SK-N-SH (cell line): ENCODE data around the gene GPC5. TPM values are rescaled to one million over a fixed set of nuclear protein-coding genes. Genes with fewer than 3 reads are reported as not detected.

Experiments used
- CTCF ChIA-PET: fragments of 300-600, 350-600 bp; formaldehyde crosslinking; extraction: SDS; loops from one replicate; lab custom pipeline; 2021; lab: Yijun Ruan, JAX
- POLR2A ChIA-PET: fragments of 350-600 bp; sonication (Branson Sonifier 250); formaldehyde crosslinking; extraction: SDS; loops from one replicate; lab custom pipeline; 2020; ENCODE audit warnings: antibody characterized with exemption, inconsistent platforms; lab: Yijun Ruan, JAX
- DNase-seq: peaks from one replicate; pipeline ENCODE4 v3.0.0; 2012
- H2AFZ ChIP-seq: fragments of 200-600 bp; sonication (generic); 2 replicates; pipeline ENCODE4 v1.8.1; 2016; ENCODE audit warnings: antibody characterized with exemption, mild to moderate bottlenecking, low read depth
- H3F3A ChIP-seq: fragments of 200-600 bp; sonication (generic); replicated peaks from 2 replicates; pipeline ENCODE3; 2016; ENCODE audit warnings: antibody characterized with exemption, mild to moderate bottlenecking; ENCODE audit not compliant: insufficient read depth
- H3K27ac ChIP-seq, 2 experiments: fragments of 200-500 bp in 1 of 2; fragments of 200-600 bp in 1 of 2; sonication (Bioruptor generic) in 1 of 2; sonication (generic), shearing (Covaris generic) in 1 of 2; 2 replicates each; pipeline versions ENCODE4 v1.5.1 to v1.6.1; 2014 to 2016; ENCODE audit warnings: low read depth in 2 of 2, inconsistent platforms in 1 of 2, low read length in 1 of 2, mild to moderate bottlenecking in 1 of 2, mixed read lengths in 1 of 2
- H3K27me3 ChIP-seq: fragments of 200-600 bp; sonication (generic), shearing (Covaris generic); 2 replicates; pipeline ENCODE4 v1.6.1; 2016; ENCODE audit warnings: mixed run types; ENCODE audit not compliant: insufficient read depth
- H3K36me3 ChIP-seq, 2 experiments: fragments of 200-500 bp in 1 of 2; fragments of 200-600 bp in 1 of 2; sonication (Bioruptor generic) in 1 of 2; sonication (generic) in 1 of 2; replicated peaks in 1 of 2; 2 replicates each; pipeline versions ENCODE3 to v1.5.1; 2014 to 2016; ENCODE audit warnings: low read length in 1 of 2, mild to moderate bottlenecking in 1 of 2; ENCODE audit not compliant: insufficient read depth in 2 of 2, control insufficient read depth in 1 of 2
- H3K4me1 ChIP-seq, 2 experiments: fragments of 200-500 bp in 1 of 2; fragments of 200-600 bp in 1 of 2; sonication (Bioruptor generic) in 1 of 2; sonication (generic), shearing (Covaris generic) in 1 of 2; 2 replicates each; pipeline versions ENCODE4 v1.5.1 to v1.6.1; 2014 to 2016; ENCODE audit warnings: low read depth in 1 of 2, low read length in 1 of 2, mixed run types in 1 of 2; ENCODE audit not compliant: insufficient read depth in 2 of 2, control insufficient read depth in 1 of 2
- H3K4me2 ChIP-seq: fragments of 200-600 bp; sonication (generic), shearing (Covaris generic); 2 replicates; pipeline ENCODE4 v1.6.1; 2017; ENCODE audit warnings: mixed run types
- H3K4me3 ChIP-seq, 2 experiments: fragments of 200-500 bp in 1 of 2; fragments of 200-600 bp in 1 of 2; sonication (Bioruptor generic) in 1 of 2; sonication (generic), shearing (Covaris generic) in 1 of 2; 2 replicates each; pipeline versions ENCODE4 v1.5.1 to v1.8.1; 2014 to 2016; ENCODE audit warnings: low read depth in 2 of 2, inconsistent platforms in 1 of 2, low read length in 1 of 2, mild to moderate bottlenecking in 1 of 2, mixed read lengths in 1 of 2, moderate library complexity in 1 of 2
- H3K79me2 ChIP-seq: fragments of 200-600 bp; sonication (generic); 2 replicates; pipeline ENCODE4 v1.8.1; 2017; ENCODE audit warnings: mild to moderate bottlenecking; ENCODE audit not compliant: insufficient read depth
- H3K9ac ChIP-seq: fragments of 200-600 bp; sonication (generic); 2 replicates; pipeline ENCODE4 v1.6.1; 2017; ENCODE audit warnings: mixed run types
- H3K9me2 ChIP-seq: fragments of 200-600 bp; sonication (generic); 2 replicates; pipeline ENCODE4 v1.6.1; 2017; ENCODE audit warnings: mixed run types
- H3K9me3 ChIP-seq: fragments of 200-600 bp; sonication (generic); 2 replicates; pipeline ENCODE4 v1.6.1; 2017; ENCODE audit warnings: mixed run types, mild to moderate bottlenecking, moderate library complexity
- H4K20me1 ChIP-seq: fragments of 200-600 bp; sonication (generic); 2 replicates; pipeline ENCODE4 v1.6.1; 2017; ENCODE audit warnings: mild to moderate bottlenecking, mixed run types; ENCODE audit not compliant: insufficient read depth
- EZH2phosphoT487 ChIP-seq: fragments of 200-600 bp; sonication (generic); IDR thresholded peaks from 2 replicates; pipeline ENCODE4 v1.6.1; 2017; ENCODE audit warnings: low read depth, mixed run types, mild to moderate bottlenecking, antibody characterized with exemption, moderate library complexity, borderline replicate concordance
- FOSL2 ChIP-seq: IDR thresholded peaks from 2 replicates; pipeline ENCODE4 v1.4.0; 2012; ENCODE audit warnings: low read depth, mild to moderate bottlenecking, moderate library complexity, borderline replicate concordance
- GATA2 ChIP-seq: sonication (generic); formaldehyde crosslinking; IDR thresholded peaks from 2 replicates; pipeline ENCODE4 v1.5.0; 2020; ENCODE audit warnings: mild to moderate bottlenecking, missing genetic modification reagents
- JUND ChIP-seq: IDR thresholded peaks from 2 replicates; pipeline ENCODE4 v1.4.0; 2012
- MAX ChIP-seq: IDR thresholded peaks from 2 replicates; pipeline ENCODE4 v1.4.0; 2012; ENCODE audit warnings: low read depth
- MXI1 ChIP-seq: IDR thresholded peaks from 2 replicates; pipeline ENCODE4 v1.6.1; 2012; ENCODE audit warnings: mild to moderate bottlenecking, low read depth, low read length, improper control_type of control experiment
- NFIC ChIP-seq: IDR thresholded peaks from 2 replicates; pipeline ENCODE4 v1.4.0; 2012; ENCODE audit warnings: borderline replicate concordance
- RAD21 ChIP-seq: IDR thresholded peaks from 2 replicates; pipeline ENCODE4 v1.6.1; 2012; ENCODE audit warnings: mild to moderate bottlenecking, low read length
- RXRA ChIP-seq: IDR thresholded peaks from 2 replicates; pipeline ENCODE4 v1.4.0; 2012; ENCODE audit warnings: low read depth, mild to moderate bottlenecking, borderline replicate concordance
- SMC3 ChIP-seq: IDR thresholded peaks from 2 replicates; pipeline ENCODE4 v1.6.1; 2012; ENCODE audit warnings: low read depth, low read length, improper control_type of control experiment
- TAF1 ChIP-seq: IDR thresholded peaks from 2 replicates; pipeline ENCODE4 v1.6.1; 2012; ENCODE audit warnings: low read depth, mild to moderate bottlenecking, low read length, moderate library complexity, borderline replicate concordance
- TEAD4 ChIP-seq: IDR thresholded peaks from 2 replicates; pipeline ENCODE4 v1.4.0; 2012; ENCODE audit warnings: mild to moderate bottlenecking, borderline replicate concordance; ENCODE audit not compliant: insufficient read depth
- YY1 ChIP-seq: IDR thresholded peaks from 2 replicates; pipeline ENCODE4 v1.4.0; 2012; ENCODE audit warnings: low read depth, mild to moderate bottlenecking
- WGBS: methylation state at CpG from one replicate; pipeline ENCODE4 v1.1.6; 2017; ENCODE audit warnings: low lambda C conversion rate; 5-methylcytosine and 5-hydroxymethylcytosine counted together
- polyA plus RNA-seq, 3 experiments: library from polyadenylated mRNA; depleted of rRNA; stranded (reverse); fragments of >200 nt; gene quantifications; 2 replicates each; pipeline ENCODE4 v1.2.3, GENCODE V29; 2012
- TF ChIP-seq, protein P1 (sequence below): IDR thresholded peaks from 2 replicates; pipeline ENCODE4 v1.6.1; 2012; ENCODE audit warnings: mild to moderate bottlenecking, low read depth, low read length, moderate library complexity
- TF ChIP-seq, protein P2 (sequence below): fragments of 150-350 bp; IDR thresholded peaks from 2 replicates; pipeline ENCODE4 v1.6.1; 2016; ENCODE audit warnings: mild to moderate bottlenecking, low read depth, low read length

Gene GPC5
- polyA plus RNA-seq (2012; rRNA removed): 0.03 and 0.26 TPM in 2 replicates
- 0.09 and 0.10 TPM in 2 replicates for polyA plus RNA-seq (2012; cell fraction: cytosol; rRNA removed)
- 0.15 and 0.23 TPM in 2 replicates for polyA plus RNA-seq (2012; cell fraction: nucleus; rRNA removed)

DNA sequence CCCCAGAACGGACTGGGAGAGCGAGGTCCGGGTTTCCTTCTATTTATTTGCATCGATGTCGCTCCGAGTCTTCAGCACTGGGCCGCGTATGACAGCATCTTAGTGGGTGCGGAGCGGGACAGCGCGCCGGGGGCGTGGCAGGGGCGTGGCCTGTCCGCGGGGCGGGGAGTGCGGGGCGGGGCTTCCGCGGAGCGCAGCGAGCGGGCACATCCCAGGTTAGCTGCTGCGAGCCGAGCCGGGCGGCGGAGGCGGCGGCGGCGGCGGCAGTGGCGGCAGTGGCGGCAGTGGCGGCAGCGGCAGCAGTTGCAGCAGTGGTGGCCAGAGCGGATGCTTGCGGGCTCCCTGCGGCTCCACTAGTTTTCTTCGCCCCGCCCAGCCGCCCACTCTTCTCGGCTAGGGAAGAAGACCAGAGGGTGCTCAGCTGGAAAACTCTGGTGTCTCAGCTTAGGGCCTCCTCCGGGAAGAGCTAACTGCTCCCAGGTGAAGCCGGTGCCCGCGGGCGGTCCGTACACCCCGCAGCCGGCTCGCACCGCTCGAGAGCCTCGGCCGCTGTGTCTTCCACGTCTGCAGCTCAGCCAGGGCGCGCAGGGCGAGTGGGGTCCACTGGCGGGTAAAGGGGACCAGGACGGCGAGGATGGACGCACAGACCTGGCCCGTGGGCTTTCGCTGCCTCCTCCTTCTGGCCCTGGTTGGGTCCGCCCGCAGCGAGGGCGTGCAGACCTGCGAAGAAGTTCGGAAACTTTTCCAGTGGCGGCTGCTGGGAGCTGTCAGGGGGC lies at the start of gene GPC5:
TSS of gene GPC5 (plus strand) at position 209 of the 776 bp plus-strand sequence.
- Histone ChIP-seq H4K20me1 (no peaks in the 10 kb centered on the region), H3K4me2 (peak within 1 kb of the TSS; percentile 71), H3K4me3 (peak within 1 kb of the TSS; percentile 51 to 54), H3K9me3 (no peaks in the 10 kb centered on the region), H3K36me3 (no peaks in the 10 kb centered on the region), H3F3A (no peaks in the 10 kb centered on the region), H2AFZ (peak within 1 kb of the TSS; percentile 72; the same call in 1 of the 2 replicates), H3K9me2 (no peaks in the 10 kb centered on the region), H3K27ac (no peak within 1 kb of the TSS), H3K79me2 (no peaks in the 10 kb centered on the region), H3K27me3 (peaks cover 20% of the 10 kb centered on the region), H3K4me1 (peaks cover 0 to 3% of the 10 kb centered on the region in 2 experiments; a peak in 2 of 4 replicates), H3K9ac (no peak within 1 kb of the TSS)
- DNase-seq: peak; percentile 95
- CTCF ChIA-PET: interaction anchor here (1.2 to 1.5 kb wide), 3 partner anchors 12 to 383 kb away, joined by 3 to 8 read pairs (median 5); no protein-coding TSS in a partner anchor
- POLR2A ChIA-PET: interaction anchor here (0.9 kb wide), 1 partner anchor 216 kb away, joined by 3 read pairs; no protein-coding TSS in a partner anchor
- TF ChIP-seq, protein P1, sequence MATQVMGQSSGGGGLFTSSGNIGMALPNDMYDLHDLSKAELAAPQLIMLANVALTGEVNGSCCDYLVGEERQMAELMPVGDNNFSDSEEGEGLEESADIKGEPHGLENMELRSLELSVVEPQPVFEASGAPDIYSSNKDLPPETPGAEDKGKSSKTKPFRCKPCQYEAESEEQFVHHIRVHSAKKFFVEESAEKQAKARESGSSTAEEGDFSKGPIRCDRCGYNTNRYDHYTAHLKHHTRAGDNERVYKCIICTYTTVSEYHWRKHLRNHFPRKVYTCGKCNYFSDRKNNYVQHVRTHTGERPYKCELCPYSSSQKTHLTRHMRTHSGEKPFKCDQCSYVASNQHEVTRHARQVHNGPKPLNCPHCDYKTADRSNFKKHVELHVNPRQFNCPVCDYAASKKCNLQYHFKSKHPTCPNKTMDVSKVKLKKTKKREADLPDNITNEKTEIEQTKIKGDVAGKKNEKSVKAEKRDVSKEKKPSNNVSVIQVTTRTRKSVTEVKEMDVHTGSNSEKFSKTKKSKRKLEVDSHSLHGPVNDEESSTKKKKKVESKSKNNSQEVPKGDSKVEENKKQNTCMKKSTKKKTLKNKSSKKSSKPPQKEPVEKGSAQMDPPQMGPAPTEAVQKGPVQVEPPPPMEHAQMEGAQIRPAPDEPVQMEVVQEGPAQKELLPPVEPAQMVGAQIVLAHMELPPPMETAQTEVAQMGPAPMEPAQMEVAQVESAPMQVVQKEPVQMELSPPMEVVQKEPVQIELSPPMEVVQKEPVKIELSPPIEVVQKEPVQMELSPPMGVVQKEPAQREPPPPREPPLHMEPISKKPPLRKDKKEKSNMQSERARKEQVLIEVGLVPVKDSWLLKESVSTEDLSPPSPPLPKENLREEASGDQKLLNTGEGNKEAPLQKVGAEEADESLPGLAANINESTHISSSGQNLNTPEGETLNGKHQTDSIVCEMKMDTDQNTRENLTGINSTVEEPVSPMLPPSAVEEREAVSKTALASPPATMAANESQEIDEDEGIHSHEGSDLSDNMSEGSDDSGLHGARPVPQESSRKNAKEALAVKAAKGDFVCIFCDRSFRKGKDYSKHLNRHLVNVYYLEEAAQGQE: peak; percentile 60; the same call in 1 of the 2 replicates
- TF ChIP-seq JUND (no peak), MXI1 (0 out of 2 replicates have a peak, but pooled peaks have one; percentile 4)
- WGBS: 4% methylated on average over 28 of the region's 76 CpGs

- H3K27me3 ChIP-seq: peaks cover 6% of the 10 kb centered on the region; the same call in 1 of the 2 replicates
- H3K4me3 ChIP-seq: peak overlapping the region; percentile 80 to 87
- H2AFZ ChIP-seq: no peak overlapping the region
- H3K9ac ChIP-seq: peak overlapping the region; percentile 90; the same call in 1 of the 2 replicates
- H3K4me2 ChIP-seq: peak overlapping the region; percentile 80
- H3K27ac ChIP-seq: peak overlapping the region; percentile 26 to 96; a peak in 3 of 4 replicates
- peaks cover 40 to 46% of the 10 kb centered on the region in 2 experiments for H3K36me3 ChIP-seq
- H3K4me1 ChIP-seq: peaks cover 13 to 17% of the 10 kb centered on the region in 2 experiments
- ChIA-PET POLR2A (no interaction called here), CTCF (interaction anchor here (0.6 to 1.2 kb wide), 7 partner anchors 26 to 457 kb away, joined by 3 to 4 read pairs (median 3); no protein-coding TSS in a partner anchor)
- H4K20me1 ChIP-seq: peaks cover 28% of the 10 kb centered on the region
- H3K79me2 ChIP-seq: peaks cover 41% of the 10 kb centered on the region
- H3F3A ChIP-seq: peaks cover 6% of the 10 kb centered on the region
- DNase-seq: peak; percentile 92
- no peaks in the 10 kb centered on the region for H3K9me2 ChIP-seq
- H3K9me3 ChIP-seq: no peaks in the 10 kb centered on the region
- 0% methylated on average over 9 of the region's 46 CpGs for WGBS
- TF ChIP-seq YY1: 0 out of 2 replicates have a peak, but pooled peaks have one; percentile 28
- no peak for TF ChIP-seq NFIC
- TF ChIP-seq, protein P1: no peak
- peak; percentile 98 for TF ChIP-seq MAX
- TF ChIP-seq RXRA: no peak
- no peak for TF ChIP-seq FOSL2
- peak; percentile 58 for TF ChIP-seq TAF1
- TF ChIP-seq TEAD4: no peak
- TF ChIP-seq RAD21: peak; percentile 7; the same call in 1 of the 2 replicates
- TF ChIP-seq SMC3: no peak
- no peak for TF ChIP-seq EZH2phosphoT487
- TF ChIP-seq, protein P2, sequence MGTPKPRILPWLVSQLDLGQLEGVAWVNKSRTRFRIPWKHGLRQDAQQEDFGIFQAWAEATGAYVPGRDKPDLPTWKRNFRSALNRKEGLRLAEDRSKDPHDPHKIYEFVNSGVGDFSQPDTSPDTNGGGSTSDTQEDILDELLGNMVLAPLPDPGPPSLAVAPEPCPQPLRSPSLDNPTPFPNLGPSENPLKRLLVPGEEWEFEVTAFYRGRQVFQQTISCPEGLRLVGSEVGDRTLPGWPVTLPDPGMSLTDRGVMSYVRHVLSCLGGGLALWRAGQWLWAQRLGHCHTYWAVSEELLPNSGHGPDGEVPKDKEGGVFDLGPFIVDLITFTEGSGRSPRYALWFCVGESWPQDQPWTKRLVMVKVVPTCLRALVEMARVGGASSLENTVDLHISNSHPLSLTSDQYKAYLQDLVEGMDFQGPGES: no peak
- no peak for TF ChIP-seq GATA2 (CRISPR knock-in tag)
These were observed 49.5 kb upstream of the GPC5 start for GRCh38 chr13:91348906-91349435.
